Vagina (tissue), 2 donors: ENCODE measurements around the gene RETREG1.

ENCODE experiments used
- CTCF ChIP-seq, 3 experiments: fragments of 450-650 bp in 2 of 3; fragments of 200-600 bp in 1 of 3; sonication (generic) in 1 of 3; IDR thresholded peaks; one replicate each; pipeline ENCODE4 v1.5.1; 2017 to 2019; ENCODE audit warnings: antibody characterized with exemption in 3 of 3, mild to moderate bottlenecking in 2 of 3, moderate library complexity in 2 of 3
- POLR2A ChIP-seq, 2 donors: fragments of 450-650 bp; IDR thresholded peaks; one replicate each; pipeline ENCODE4 v1.6.1; 2017; ENCODE audit warnings: antibody characterized with exemption in 2 of 2, mild to moderate bottlenecking in 2 of 2, moderate library complexity in 2 of 2
- POLR2AphosphoS5 ChIP-seq, 2 donors: sonication (generic); formaldehyde crosslinking; IDR thresholded peaks; one replicate each; pipeline ENCODE4 v1.9.0; 2017; ENCODE audit warnings: antibody characterized with exemption in 2 of 2, mild to moderate bottlenecking in 2 of 2, low read depth in 1 of 2; ENCODE audit not compliant: insufficient read depth in 1 of 2

DNA sequence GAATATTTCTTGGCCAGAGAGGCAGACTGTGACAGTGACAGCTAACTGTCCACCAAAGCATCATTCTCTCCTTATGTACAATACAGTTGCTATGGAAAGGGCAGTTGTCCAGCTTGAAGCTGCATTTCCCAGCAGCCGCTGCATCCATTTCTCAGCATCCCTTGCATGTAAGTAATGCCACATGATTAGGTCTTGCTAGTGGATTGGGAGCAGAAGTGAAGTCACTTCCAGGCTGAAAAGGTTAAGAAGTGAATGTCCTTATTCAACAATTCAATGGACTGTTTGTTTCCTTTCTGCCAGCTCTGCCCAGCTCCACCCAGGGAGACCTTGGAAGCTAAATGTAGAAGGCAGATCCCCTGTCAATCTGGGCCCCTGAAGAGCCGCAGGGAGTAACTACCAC lies 26.1 kb upstream of the RETREG1 start:
- no peak for TF ChIP-seq CTCF (IDR thresholded peaks at IDR 0.05)
- TF ChIP-seq POLR2A (IDR thresholded peaks at IDR 0.05), result no peak
- no peak for TF ChIP-seq POLR2AphosphoS5 (IDR thresholded peaks at IDR 0.05; ENCODE audit: insufficient read depth in 1 of 2, low read depth in 1 of 2)
